ENCODE data around the gene NUBPL.

The NUBPL gene

GRCh38 chr14:31752867-31753661 is 191.9 kb downstream of the NUBPL start:
- Histone ChIP-seq H3K36me3 (no peaks in the 10 kb centered on the region), H3K27me3 (no peaks in the 10 kb centered on the region), H3K4me1 (ENCODE audit: control insufficient read depth in 1 of 2, insufficient read depth in 1 of 2, low read depth in 1 of 2, low read length in 1 of 2) (no peaks in the 10 kb centered on the region), H3K9me3 (no peaks in the 10 kb centered on the region), H3K27ac (no peak overlapping the region), H3K4me3 (ENCODE audit: low read depth in 1 of 2, low read length in 1 of 2) (no peak overlapping the region)
- TF ChIP-seq, protein P1, sequence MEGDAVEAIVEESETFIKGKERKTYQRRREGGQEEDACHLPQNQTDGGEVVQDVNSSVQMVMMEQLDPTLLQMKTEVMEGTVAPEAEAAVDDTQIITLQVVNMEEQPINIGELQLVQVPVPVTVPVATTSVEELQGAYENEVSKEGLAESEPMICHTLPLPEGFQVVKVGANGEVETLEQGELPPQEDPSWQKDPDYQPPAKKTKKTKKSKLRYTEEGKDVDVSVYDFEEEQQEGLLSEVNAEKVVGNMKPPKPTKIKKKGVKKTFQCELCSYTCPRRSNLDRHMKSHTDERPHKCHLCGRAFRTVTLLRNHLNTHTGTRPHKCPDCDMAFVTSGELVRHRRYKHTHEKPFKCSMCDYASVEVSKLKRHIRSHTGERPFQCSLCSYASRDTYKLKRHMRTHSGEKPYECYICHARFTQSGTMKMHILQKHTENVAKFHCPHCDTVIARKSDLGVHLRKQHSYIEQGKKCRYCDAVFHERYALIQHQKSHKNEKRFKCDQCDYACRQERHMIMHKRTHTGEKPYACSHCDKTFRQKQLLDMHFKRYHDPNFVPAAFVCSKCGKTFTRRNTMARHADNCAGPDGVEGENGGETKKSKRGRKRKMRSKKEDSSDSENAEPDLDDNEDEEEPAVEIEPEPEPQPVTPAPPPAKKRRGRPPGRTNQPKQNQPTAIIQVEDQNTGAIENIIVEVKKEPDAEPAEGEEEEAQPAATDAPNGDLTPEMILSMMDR (IDR thresholded peaks at IDR 0.05): no peak

DNA sequence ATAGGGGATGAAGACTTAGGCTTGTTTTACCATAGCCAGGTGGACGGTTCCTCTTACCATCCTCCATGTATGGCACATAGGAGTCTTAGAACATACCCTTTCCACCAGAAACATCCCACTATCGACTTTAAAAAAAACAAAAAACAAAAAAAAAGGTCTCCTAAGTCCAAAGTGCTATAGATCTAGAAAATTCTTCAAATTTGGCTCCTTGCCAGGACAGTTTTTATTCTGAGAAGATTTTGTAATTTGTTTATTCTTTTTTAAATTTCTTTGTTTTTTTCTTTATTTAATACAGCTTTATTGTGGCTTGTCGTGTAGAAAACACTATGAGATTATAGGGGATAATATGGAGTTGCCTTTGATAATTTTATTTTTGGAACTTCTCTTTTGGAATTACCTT is 197.7 kb downstream of the NUBPL start:
- Histone ChIP-seq H3K9me3 (no peaks in the 10 kb centered on the region), H3K27ac (no peak overlapping the region), H3K4me3 (ENCODE audit: low read depth in 1 of 2, low read length in 1 of 2) (no peak overlapping the region), H3K4me1 (ENCODE audit: control insufficient read depth in 1 of 2, insufficient read depth in 1 of 2, low read depth in 1 of 2, low read length in 1 of 2) (no peaks in the 10 kb centered on the region), H3K27me3 (no peaks in the 10 kb centered on the region), H3K36me3 (no peaks in the 10 kb centered on the region)
- TF ChIP-seq, protein P1 (IDR thresholded peaks at IDR 0.05): no peak

DNA sequence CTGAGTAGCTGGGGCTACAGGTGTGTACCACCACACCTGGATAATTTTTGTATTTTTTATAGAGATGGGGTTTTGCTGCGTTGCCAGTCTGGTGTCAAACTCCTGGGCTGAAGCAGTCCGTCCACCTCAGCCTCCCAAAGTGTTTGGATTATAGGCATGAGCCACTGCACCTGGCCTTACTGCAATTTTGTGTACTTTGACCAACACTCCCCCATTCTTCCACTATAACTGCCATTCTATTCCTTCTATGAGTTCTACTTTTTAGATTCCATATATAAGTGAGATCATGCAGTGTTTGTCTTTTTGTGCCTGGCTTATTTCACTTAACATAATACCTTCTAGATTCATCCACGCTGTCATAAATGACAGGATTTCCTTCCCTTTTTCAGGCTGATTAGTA is 199.1 kb downstream of the NUBPL start:
- TF ChIP-seq, protein P1 (IDR thresholded peaks at IDR 0.05): no peak
- no peaks in the 10 kb centered on the region for H3K36me3 ChIP-seq

GRCh38 chr14:31761325-31761724 is 200.1 kb downstream of the NUBPL start:
- H3K27me3 ChIP-seq: no peaks in the 10 kb centered on the region
- no peak overlapping the region for H3K27ac ChIP-seq
- H3K36me3 ChIP-seq: no peaks in the 10 kb centered on the region
- H3K9me3 ChIP-seq: no peaks in the 10 kb centered on the region
- TF ChIP-seq, protein P1 (IDR thresholded peaks at IDR 0.05): no peak
- H3K4me1 ChIP-seq (ENCODE audit: control insufficient read depth in 1 of 2, insufficient read depth in 1 of 2, low read depth in 1 of 2, low read length in 1 of 2): no peaks in the 10 kb centered on the region
- H3K4me3 ChIP-seq (ENCODE audit: low read depth in 1 of 2, low read length in 1 of 2): no peak overlapping the region

More for the DNA sequence above, 199.1 kb downstream of the NUBPL start:
- H3K9me3 ChIP-seq: no peaks in the 10 kb centered on the region
- H3K4me3 ChIP-seq (ENCODE audit: low read depth in 1 of 2, low read length in 1 of 2): no peak overlapping the region
- no peak overlapping the region for H3K27ac ChIP-seq
- no peaks in the 10 kb centered on the region for H3K4me1 ChIP-seq (ENCODE audit: control insufficient read depth in 1 of 2, insufficient read depth in 1 of 2, low read depth in 1 of 2, low read length in 1 of 2)
- H3K27me3 ChIP-seq: no peaks in the 10 kb centered on the region

DNA sequence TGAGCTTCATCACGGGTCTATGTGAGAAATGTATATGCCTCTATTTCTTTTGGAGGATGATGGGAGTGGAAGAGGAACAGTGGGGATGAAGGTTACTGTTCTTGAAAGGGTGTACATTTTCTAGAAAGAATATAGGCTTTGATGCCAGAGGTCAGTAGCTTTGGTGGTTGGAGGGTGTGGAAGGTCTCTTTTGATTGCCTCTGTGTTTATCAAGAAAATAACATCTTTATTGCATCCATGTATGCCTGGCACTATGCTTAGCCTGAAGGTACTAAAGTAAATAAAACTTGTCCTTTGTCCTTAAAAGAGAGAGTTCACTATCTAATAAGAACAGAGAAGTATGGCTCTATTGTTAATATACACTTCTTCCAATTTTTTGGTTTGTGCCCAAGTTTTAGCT is 201.8 kb downstream of the NUBPL start:
- Histone ChIP-seq H3K9me3 (no peaks in the 10 kb centered on the region), H3K4me1 (ENCODE audit: control insufficient read depth in 1 of 2, insufficient read depth in 1 of 2, low read depth in 1 of 2, low read length in 1 of 2) (no peaks in the 10 kb centered on the region), H3K27ac (no peak overlapping the region), H3K36me3 (no peaks in the 10 kb centered on the region), H3K27me3 (no peaks in the 10 kb centered on the region), H3K4me3 (ENCODE audit: low read depth in 1 of 2, low read length in 1 of 2) (no peak overlapping the region)
- TF ChIP-seq, protein P1 (IDR thresholded peaks at IDR 0.05): no peak

All from neutrophil (primary cell).